Adipose tissue (tissue), 3 donors: ENCODE results near the gene IZUMO4. TPM values are rescaled to one million over a fixed set of nuclear protein-coding genes. Genes with fewer than 3 reads are reported as not detected.
"Not testable (repeated sequence)": the region's sequence is repeated elsewhere in the genome, so short reads cannot be mapped to it uniquely, and the experiment has no call there.

Experiments
- H3K27ac ChIP-seq: one replicate; pipeline ENCODE4 v1.5.1; 2013; ENCODE audit warnings: low read depth, low read length
- WGBS, 3 donors: extraction: QIAGEN DNeasy Blood & Tissue Kit; methylation state at CpG; one replicate each; pipeline ENCODE4 v1.1.7; 2013; 5-methylcytosine and 5-hydroxymethylcytosine counted together
- polyA plus RNA-seq, 3 donors: library from polyadenylated mRNA; stranded (reverse); fragments of 200-250 nt; gene quantifications; one replicate each; pipeline ENCODE4 v1.2.3, GENCODE V29; 2013
- donor health status: healthy with polysubstance abuse.
- donor health status: Bipolar disorder and iron deficiency.
- donor health status: healthy.

Gene IZUMO4
- polyA plus RNA-seq, 3 donors, result 6.5 to 18.7 (median 17.0) TPM

GRCh38 chr19:2115911-2116426, 19.3 kb downstream of the IZUMO4 start:
- H3K27ac ChIP-seq, result no peak overlapping the region
- WGBS, 3 donors, result 94 to 97% (median 97%) methylated on average over 24 of the region's 24 CpGs

DNA sequence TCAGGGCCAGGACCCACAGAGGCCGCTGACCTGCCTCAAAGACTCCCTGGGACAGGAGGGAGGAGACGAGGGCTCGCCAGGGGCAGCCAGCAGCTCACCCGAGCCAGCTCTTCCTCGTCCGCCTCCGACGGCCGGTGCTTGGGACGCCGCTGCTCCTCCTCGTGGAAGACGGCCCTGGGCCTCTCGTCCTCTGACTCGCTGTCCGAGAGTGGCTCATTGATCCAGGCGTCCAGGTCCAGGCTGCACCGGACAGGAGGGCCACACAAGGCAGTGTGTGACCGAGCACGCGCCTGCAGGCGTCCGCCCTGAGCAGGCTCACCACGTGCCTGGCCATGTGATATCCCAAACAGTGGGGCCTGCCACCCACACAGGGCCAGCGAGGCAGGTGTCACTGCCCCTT, 19.8 kb downstream of the IZUMO4 start:
- WGBS, 3 donors, result 93% methylated on average over 25 of the region's 25 CpGs
- no peak overlapping the region for H3K27ac ChIP-seq

GRCh38 chr19:2117215-2117960, 20.7 kb downstream of the IZUMO4 start:
- H3K27ac ChIP-seq, result no peak overlapping the region
- 53 to 91% (median 88%) methylated on average over 27 of the region's 27 CpGs for WGBS, 3 donors

- H3K27ac ChIP-seq, result no peak overlapping the region
- WGBS, 3 donors, result 90 to 93% (median 92%) methylated on average over 18 of the region's 18 CpGs
These were observed 21.7 kb downstream of the IZUMO4 start for GRCh38 chr19:2118438-2118837.

- no peak overlapping the region for H3K27ac ChIP-seq
- WGBS, 3 donors, result 77 to 92% (median 88%) methylated on average over 31 of the region's 31 CpGs
These were observed 23.4 kb downstream of the IZUMO4 start for GRCh38 chr19:2119921-2120785.

GRCh38 chr19:2120821-2121220, 24.1 kb downstream of the IZUMO4 start:
- whole genome bisulfite sequencing, 3 donors, result 93 to 97% (median 94%) methylated on average over 26 of the region's 26 CpGs

GRCh38 chr19:2121416-2122051, 24.8 kb downstream of the IZUMO4 start:
- 91 to 93% (median 92%) methylated on average over 26 to 27 of the region's 27 CpGs for WGBS, 3 donors
- no peak overlapping the region for H3K27ac ChIP-seq

More at GRCh38 chr19:2120821-2121220, 24.1 kb downstream of the IZUMO4 start:
- no peak overlapping the region for H3K27ac ChIP-seq

GRCh38 chr19:2122251-2122650, 25.5 kb downstream of the IZUMO4 start:
- H3K27ac ChIP-seq, result no peak overlapping the region
- WGBS, 3 donors, result 88 to 91% (median 90%) methylated on average over 15 of the region's 15 CpGs

DNA sequence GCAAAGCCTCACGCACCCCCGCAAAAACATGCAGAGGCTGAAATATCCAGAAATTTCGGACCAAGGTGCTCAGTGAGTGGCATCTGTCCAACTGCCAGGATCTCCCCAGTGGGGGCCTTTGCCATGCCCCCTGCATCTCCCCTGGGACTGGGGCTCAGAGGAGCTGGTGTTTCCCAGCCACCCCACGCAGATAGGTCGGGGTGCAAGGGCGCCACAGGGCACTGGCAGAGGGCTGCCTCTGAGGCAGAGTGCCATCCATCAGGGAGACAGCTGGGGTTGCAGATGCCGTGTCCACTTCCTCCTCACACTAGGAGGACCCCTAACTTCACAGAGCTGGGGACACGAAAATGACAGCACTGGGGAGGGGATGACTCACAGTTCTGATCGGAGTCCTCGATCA, 26.3 kb downstream of the IZUMO4 start:
- 93 to 95% (median 95%) methylated on average over 10 of the region's 10 CpGs for WGBS, 3 donors
- H3K27ac ChIP-seq, result no peak overlapping the region

DNA sequence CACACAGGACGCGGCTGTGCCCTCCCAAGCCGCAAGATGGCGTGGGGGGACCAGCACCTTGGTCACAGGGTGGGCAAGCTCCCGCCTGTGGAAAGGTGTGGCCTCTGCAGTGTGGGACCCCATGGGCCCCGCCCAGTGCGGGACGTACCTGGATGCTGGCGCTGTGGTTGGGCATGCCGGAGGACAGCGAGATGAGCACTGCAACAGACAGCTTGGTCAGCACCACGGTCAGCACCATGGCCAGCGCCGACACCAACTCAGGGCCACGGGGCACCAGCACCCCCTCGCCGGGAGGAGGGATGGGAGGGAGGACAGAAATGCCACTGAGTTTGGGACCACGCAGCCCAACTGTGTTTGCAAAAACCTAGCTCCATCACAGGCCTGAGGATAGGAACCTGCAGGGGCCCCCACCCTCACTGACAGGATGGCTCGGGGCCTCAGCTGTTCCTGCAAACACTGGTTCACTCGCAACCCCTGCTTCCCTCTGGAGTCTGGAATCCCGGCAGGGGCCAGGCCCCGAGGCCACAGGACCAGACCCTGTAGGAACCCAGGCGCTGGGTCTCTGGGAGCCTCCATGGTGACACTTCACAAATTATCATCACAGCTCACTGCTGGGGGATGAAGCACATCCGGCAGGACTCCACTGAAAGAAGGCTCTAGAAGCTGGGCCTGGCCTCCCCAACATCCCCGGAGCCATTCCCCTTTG, 27.1 kb downstream of the IZUMO4 start:
- WGBS, 3 donors, result 85 to 92% (median 88%) methylated on average over 25 of the region's 25 CpGs
- no peak overlapping the region for H3K27ac ChIP-seq

GRCh38 chr19:2126879-2127518, 30.3 kb downstream of the IZUMO4 start:
- 94 to 96% (median 96%) methylated on average over 24 of the region's 24 CpGs for WGBS, 3 donors
- no peak overlapping the region for H3K27ac ChIP-seq

GRCh38 chr19:2127758-2128157, 31.0 kb downstream of the IZUMO4 start:
- 78 to 83% (median 80%) methylated on average over 19 of the region's 19 CpGs for WGBS, 3 donors
- no peak overlapping the region for H3K27ac ChIP-seq

DNA sequence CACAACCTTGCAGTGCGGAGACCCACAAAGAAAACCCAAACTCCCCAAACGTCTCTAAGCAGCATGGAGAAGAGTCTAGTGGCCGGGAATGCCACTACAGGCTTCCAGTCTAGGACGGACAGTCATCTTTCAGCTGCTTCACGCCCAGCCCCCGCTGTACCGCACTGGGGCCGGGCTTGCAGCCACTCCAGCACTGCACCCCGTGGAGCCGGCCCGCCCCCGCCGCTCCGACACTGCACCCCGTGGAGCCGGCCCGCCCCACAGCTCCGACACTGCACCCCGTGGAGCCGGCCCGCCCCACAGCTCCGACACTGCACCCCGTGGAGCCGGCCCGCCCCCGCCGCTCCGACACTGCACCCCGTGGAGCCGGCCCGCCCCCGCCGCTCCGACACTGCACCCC, 31.5 kb downstream of the IZUMO4 start:
- not testable (repeated sequence) for H3K27ac ChIP-seq
- WGBS, 3 donors, result 85 to 92% (median 91%) methylated on average over 25 to 28 of the region's 34 CpGs

- H3K27ac ChIP-seq, result no peak overlapping the region
- WGBS, 3 donors, result 94 to 97% (median 94%) methylated on average over 18 to 21 of the region's 21 CpGs
These were observed 32.3 kb downstream of the IZUMO4 start for GRCh38 chr19:2129022-2129421.

GRCh38 chr19:2129486-2129885, 32.8 kb downstream of the IZUMO4 start:
- H3K27ac ChIP-seq, result no peak overlapping the region
- WGBS, 3 donors, result 93 to 95% (median 94%) methylated on average over 11 of the region's 11 CpGs

GRCh38 chr19:2129892-2130770, 33.4 kb downstream of the IZUMO4 start:
- WGBS, 3 donors, result 93 to 96% (median 95%) methylated on average over 28 of the region's 28 CpGs
- H3K27ac ChIP-seq, result no peak overlapping the region
